Progenitor cell of endocrine pancreas (in vitro differentiated cells): Measurements from ENCODE around the gene PCDHB11. TPM values are rescaled to one million over a fixed set of nuclear protein-coding genes. Genes with fewer than 3 reads are reported as not detected.
"Not testable (repeated sequence)": the region's sequence is repeated elsewhere in the genome, so short reads cannot be mapped to it uniquely, and the experiment has no call there.

Experiments used
- DNase-seq: peaks from one replicate; pipeline ENCODE4 v3.0.0; 2021; ENCODE audit warnings: low spot score; ENCODE audit not compliant: unreplicated experiment
- H3K27ac Mint-ChIP-seq: 2 replicates; pipeline ENCODE4 v1.8.0; 2021; ENCODE audit warnings: mild to moderate bottlenecking, moderate library complexity, mixed read lengths
- H3K27me3 Mint-ChIP-seq: 2 replicates; pipeline ENCODE4 v1.8.0; 2021; ENCODE audit warnings: mixed read lengths
- H3K36me3 Mint-ChIP-seq: 2 replicates; pipeline ENCODE4 v1.8.0; 2022; ENCODE audit warnings: mixed read lengths; ENCODE audit not compliant: insufficient read depth
- H3K4me1 Mint-ChIP-seq: 2 replicates; pipeline ENCODE4 v1.8.0; 2021; ENCODE audit warnings: low read depth, mixed read lengths
- H3K4me3 Mint-ChIP-seq: 2 replicates; pipeline ENCODE4 v1.8.0; 2021; ENCODE audit warnings: low read depth, mild to moderate bottlenecking, moderate library complexity, mixed read lengths
- H3K9me3 Mint-ChIP-seq: 2 replicates; pipeline ENCODE4 v1.8.0; 2021; ENCODE audit warnings: low read depth, mixed read lengths
- total RNA-seq: library from RNA; stranded (reverse); gene quantifications from 2 replicates; pipeline ENCODE4 v1.2.1, GENCODE V29; 2021
- TF ChIP-seq, protein P1 (sequence below): fragments of 200-600 bp; sonication (generic); IDR thresholded peaks from one replicate; pipeline ENCODE4 v1.5.0; 2021; ENCODE audit warnings: antibody characterized with exemption, mild to moderate bottlenecking; ENCODE audit not compliant: unreplicated experiment

Gene PCDHB11
- total RNA-seq, 1 donor from 2014 or later = 4.7 TPM

DNA sequence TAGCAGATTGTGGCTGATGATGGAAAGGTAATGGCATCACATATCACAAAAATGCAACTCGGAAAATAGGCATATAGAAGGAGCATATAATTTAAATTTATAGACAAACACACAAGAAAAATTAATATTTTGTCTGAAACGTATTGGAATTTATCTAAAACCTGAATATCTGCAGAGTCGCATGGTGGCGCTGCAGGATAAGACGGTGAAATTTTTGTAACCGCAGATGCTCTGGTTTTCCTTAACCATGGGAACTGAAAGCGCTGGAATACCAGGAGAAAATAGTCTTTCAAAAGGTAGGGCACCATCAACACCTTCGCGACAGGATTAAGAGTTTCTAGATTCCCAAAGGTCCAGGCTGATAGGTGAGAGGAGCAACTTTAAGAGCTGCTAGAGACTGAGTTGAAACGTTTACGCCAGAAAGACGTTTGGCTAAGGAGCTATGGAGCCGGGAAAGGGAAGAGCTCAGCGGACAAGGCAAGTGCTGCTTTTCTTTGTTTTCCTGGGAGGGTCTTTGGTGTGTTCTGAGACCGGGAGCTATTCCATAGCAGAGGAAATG lies 34.8 kb downstream of the PCDHB11 start:
- DNase-seq = no peak
- peaks cover 29% of the 10 kb centered on the region for H3K36me3 Mint-ChIP-seq
- H3K4me3 Mint-ChIP-seq = peak overlapping the region; percentile 29
- no peaks in the 10 kb centered on the region for H3K27me3 Mint-ChIP-seq
- no peaks in the 10 kb centered on the region for H3K4me1 Mint-ChIP-seq
- TF ChIP-seq, protein P1, sequence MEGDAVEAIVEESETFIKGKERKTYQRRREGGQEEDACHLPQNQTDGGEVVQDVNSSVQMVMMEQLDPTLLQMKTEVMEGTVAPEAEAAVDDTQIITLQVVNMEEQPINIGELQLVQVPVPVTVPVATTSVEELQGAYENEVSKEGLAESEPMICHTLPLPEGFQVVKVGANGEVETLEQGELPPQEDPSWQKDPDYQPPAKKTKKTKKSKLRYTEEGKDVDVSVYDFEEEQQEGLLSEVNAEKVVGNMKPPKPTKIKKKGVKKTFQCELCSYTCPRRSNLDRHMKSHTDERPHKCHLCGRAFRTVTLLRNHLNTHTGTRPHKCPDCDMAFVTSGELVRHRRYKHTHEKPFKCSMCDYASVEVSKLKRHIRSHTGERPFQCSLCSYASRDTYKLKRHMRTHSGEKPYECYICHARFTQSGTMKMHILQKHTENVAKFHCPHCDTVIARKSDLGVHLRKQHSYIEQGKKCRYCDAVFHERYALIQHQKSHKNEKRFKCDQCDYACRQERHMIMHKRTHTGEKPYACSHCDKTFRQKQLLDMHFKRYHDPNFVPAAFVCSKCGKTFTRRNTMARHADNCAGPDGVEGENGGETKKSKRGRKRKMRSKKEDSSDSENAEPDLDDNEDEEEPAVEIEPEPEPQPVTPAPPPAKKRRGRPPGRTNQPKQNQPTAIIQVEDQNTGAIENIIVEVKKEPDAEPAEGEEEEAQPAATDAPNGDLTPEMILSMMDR = no peak
- peaks cover 40% of the 10 kb centered on the region for H3K9me3 Mint-ChIP-seq
- H3K27ac Mint-ChIP-seq = peak overlapping the region; percentile 37

DNA sequence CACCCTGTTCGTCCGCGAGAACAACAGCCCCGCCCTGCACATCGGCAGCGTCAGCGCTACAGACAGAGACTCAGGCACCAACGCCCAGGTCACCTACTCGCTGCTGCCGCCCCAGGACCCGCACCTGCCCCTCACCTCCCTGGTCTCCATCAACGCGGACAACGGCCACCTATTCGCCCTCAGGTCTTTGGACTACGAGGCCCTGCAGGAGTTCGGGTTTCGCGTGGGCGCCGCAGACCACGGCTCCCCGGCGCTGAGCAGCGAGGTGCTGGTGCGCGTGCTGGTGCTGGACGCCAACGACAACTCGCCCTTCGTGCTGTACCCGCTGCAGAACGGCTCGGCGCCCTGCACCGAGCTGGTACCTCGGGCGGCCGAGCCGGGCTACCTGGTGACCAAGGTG lies 36.5 kb downstream of the PCDHB11 start:
- not testable (repeated sequence) for H3K4me1 Mint-ChIP-seq, DNase-seq, H3K27me3 Mint-ChIP-seq, H3K4me3 Mint-ChIP-seq
- Mint-ChIP-seq H3K36me3 (peaks cover 41% of the 10 kb centered on the region), H3K9me3 (peaks cover 56% of the 10 kb centered on the region), H3K27ac (peak overlapping the region; percentile 37)

DNA sequence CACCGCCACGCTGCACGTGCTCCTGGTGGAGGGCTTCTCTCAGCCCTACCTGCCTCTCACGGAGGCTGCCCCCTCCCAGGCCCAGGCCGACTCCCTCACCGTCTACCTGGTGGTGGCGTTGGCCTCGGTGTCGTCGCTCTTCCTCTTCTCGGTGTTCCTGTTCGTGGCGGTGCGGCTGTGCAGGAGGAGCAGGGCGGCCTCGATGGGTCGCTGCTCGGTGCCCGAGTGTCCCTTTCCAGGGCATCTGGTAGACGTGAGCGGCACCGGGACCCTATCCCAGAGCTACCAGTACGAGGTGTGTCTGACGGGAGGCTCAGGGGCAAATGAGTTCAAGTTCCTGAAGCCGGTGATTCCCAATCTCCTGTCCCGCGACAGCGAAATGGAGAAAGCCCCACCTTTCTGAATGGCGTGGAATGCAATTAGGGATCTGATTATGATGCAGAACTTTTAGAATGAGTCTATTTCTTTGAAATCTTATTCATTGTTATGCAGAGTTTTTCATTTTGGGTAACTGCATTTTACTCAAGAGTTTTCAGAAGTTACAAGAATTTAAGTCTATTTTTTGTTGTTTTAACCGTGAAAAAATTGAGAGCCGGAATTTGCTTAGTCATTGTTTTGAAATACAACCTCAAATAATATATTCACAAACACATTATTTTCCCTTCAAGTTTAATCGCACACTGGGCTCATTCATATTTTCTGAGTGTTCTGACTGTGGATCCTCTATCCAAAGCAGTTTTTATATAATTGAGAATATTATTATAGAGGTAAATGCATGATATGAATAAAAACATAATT lies 37.3 kb downstream of the PCDHB11 start:
- H3K27me3 Mint-ChIP-seq = no peaks in the 10 kb centered on the region
- H3K9me3 Mint-ChIP-seq = peaks cover 51% of the 10 kb centered on the region
- peak overlapping the region; percentile 74 for H3K27ac Mint-ChIP-seq
- no peak overlapping the region for H3K4me3 Mint-ChIP-seq
- H3K36me3 Mint-ChIP-seq = peaks cover 38% of the 10 kb centered on the region
- DNase-seq = no peak
- no peaks in the 10 kb centered on the region for H3K4me1 Mint-ChIP-seq
- TF ChIP-seq, protein P1 = no peak

DNA sequence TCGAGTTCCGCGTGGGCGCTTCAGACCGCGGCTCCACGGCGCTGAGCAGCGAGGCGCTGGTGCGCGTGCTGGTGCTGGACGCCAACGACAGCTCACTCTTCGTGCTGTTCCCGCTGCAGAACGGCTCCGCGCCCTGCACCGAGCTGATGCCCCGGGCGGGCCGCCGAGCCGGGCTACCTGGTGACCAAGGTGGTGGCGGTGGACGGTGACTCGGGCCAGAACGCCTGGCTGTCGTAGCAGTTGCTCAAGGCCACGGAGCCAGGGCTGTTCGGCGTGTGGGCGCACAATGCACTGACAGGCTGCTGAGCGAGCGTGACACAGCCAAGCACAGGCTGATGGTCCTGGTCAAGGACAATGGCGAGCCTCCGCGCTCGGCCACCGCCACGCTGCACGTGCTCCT lies 42.1 kb downstream of the PCDHB11 start:
- H3K27me3 Mint-ChIP-seq = no peaks in the 10 kb centered on the region
- H3K4me1 Mint-ChIP-seq = no peaks in the 10 kb centered on the region
- peaks cover 50% of the 10 kb centered on the region for H3K36me3 Mint-ChIP-seq
- peaks cover 60% of the 10 kb centered on the region for H3K9me3 Mint-ChIP-seq
- no peak overlapping the region for H3K27ac Mint-ChIP-seq
- TF ChIP-seq, protein P1 = no peak
- H3K4me3 Mint-ChIP-seq = no peak overlapping the region
- no peak for DNase-seq

DNA sequence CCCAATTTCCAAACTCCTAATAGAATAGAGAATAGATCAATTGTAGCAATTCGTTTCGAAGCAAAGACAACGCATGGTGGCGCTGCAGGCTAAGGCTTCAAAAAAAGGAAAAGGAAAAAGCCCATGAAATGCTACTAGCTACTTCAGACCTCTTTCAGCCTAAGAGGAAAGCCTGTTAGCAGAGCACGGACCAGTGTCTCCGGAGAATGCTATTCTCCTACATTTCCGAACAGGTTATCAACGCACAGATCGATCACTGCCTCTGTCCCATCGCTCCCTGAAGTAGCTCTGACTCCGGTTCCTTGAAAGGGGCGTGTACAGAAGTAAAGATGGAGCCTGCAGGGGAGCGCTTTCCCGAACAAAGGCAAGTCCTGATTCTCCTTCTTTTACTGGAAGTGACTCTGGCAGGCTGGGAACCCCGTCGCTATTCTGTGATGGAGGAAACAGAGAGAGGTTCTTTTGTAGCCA lies 45.9 kb downstream of the PCDHB11 start, which contains the start of gene PCDHB15:
Gene PCDHB15, plus strand, starts transcription at position 146 of the 468 bp plus-strand sequence. Its CDS starts 184 bp downstream, at position 330.
- H3K27me3 Mint-ChIP-seq = no peaks in the 10 kb centered on the region
- TF ChIP-seq, protein P1 = peak; percentile 46
- H3K36me3 Mint-ChIP-seq = peaks cover 58% of the 10 kb centered on the region
- peak within 1 kb of the TSS; percentile 79 for H3K27ac Mint-ChIP-seq
- peaks cover 69% of the 10 kb centered on the region for H3K9me3 Mint-ChIP-seq
- DNase-seq = no peak
- H3K4me1 Mint-ChIP-seq = no peaks in the 10 kb centered on the region
- H3K4me3 Mint-ChIP-seq = peak within 1 kb of the TSS; percentile 66

DNA sequence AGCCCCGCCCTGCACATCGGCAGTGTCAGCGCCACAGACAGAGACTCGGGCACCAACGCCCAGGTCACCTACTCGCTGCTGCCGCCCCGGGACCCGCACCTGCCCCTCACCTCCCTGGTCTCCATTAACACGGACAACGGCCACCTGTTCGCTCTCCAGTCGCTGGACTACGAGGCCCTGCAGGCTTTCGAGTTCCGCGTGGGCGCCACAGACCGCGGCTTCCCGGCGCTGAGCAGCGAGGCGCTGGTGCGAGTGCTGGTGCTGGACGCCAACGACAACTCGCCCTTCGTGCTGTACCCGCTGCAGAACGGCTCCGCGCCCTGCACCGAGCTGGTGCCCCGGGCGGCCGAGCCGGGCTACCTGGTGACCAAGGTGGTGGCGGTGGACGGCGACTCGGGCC lies 47.5 kb downstream of the PCDHB11 start:
- not testable (repeated sequence) for H3K4me3 Mint-ChIP-seq, DNase-seq, H3K27ac Mint-ChIP-seq, H3K4me1 Mint-ChIP-seq, H3K27me3 Mint-ChIP-seq
- peaks cover 51% of the 10 kb centered on the region for H3K36me3 Mint-ChIP-seq
- peaks cover 66% of the 10 kb centered on the region for H3K9me3 Mint-ChIP-seq

DNA sequence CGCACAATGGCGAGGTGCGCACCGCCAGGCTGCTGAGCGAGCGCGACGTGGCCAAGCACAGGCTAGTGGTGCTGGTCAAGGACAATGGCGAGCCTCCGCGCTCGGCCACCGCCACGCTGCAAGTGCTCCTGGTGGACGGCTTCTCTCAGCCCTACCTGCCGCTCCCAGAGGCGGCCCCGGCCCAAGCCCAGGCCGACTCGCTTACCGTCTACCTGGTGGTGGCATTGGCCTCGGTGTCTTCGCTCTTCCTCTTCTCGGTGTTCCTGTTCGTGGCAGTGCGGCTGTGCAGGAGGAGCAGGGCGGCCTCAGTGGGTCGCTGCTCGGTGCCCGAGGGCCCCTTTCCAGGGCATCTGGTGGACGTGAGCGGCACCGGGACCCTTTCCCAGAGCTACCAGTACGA lies 48.0 kb downstream of the PCDHB11 start:
- Mint-ChIP-seq H3K27ac (peak overlapping the region; percentile 69), H3K9me3 (peaks cover 64% of the 10 kb centered on the region), H3K36me3 (peaks cover 48% of the 10 kb centered on the region)
- H3K4me3 Mint-ChIP-seq, H3K27me3 Mint-ChIP-seq, DNase-seq, H3K4me1 Mint-ChIP-seq: not testable (repeated sequence)
